ENCODE data around the gene SOX30.
"Not testable (repeated sequence)": the region's sequence is repeated elsewhere in the genome, so short reads cannot be mapped to it uniquely, and the experiment has no call there.

SOX30 gene

GRCh38 chr5:157682257-157682656, 30.0 kb upstream of the SOX30 start:
- Histone ChIP-seq H3K4me1 (no peaks in the 10 kb centered on the region), H3K4me3 (ENCODE audit: low read depth, low read length) (no peak overlapping the region), H3K27me3 (no peaks in the 10 kb centered on the region), H3K36me3 (no peaks in the 10 kb centered on the region), H3K9me3 (no peaks in the 10 kb centered on the region)
- DNase-seq, result no peak
- no peak for TF ChIP-seq CTCF (IDR thresholded peaks at IDR 0.05; ENCODE audit: low read depth, low read length)

DNA sequence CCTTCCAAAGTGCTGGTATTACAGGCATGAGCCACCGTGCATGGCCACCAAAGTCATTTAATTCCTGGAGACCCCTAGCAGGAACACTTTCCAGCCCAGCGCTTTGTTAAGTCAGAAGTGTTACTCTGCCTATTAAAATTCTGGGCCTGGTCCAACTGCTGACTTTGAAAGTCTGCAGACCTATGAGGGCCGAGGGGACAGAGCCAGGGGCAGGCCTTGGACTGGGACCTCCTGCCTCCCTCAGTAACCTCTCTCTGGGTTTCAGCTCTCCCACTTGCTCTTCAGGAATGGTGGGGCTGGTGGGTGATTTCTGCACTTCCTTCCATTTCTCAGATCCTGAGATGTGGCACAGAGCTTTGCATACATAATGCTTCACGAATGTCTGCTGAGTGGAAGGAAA, 28.8 kb upstream of the SOX30 start:
- H3K9me3 ChIP-seq, result no peaks in the 10 kb centered on the region
- no peaks in the 10 kb centered on the region for H3K36me3 ChIP-seq
- DNase-seq, result no peak
- no peaks in the 10 kb centered on the region for H3K27me3 ChIP-seq
- no peaks in the 10 kb centered on the region for H3K4me1 ChIP-seq
- H3K4me3 ChIP-seq (ENCODE audit: low read depth, low read length), result no peak overlapping the region
- TF ChIP-seq CTCF (IDR thresholded peaks at IDR 0.05; ENCODE audit: low read depth, low read length), result no peak

DNA sequence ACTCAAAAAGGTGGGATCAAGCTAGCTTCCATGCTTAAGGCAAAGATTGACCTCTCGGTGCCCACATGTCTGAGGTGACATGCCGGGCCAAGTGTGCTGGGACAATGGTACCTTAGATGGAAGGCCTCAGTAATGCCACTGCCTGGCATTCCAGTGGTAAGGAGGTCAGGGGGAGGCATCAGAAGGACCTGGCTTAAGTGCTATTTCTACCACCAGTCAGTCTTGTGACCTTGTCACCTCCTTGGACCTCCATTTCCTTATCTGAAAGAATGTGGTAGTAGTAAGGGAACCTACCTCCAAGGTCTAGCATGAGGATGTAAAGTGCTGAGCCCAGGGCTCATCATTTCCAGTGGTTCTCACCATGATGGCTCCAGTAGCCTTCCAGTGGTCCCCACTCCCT, 28.0 kb upstream of the SOX30 start:
- no peak for DNase-seq
- Histone ChIP-seq H3K27me3 (no peaks in the 10 kb centered on the region), H3K9me3 (no peaks in the 10 kb centered on the region), H3K4me3 (ENCODE audit: low read depth, low read length) (no peak overlapping the region), H3K4me1 (no peaks in the 10 kb centered on the region), H3K36me3 (no peaks in the 10 kb centered on the region)
- no peak for TF ChIP-seq CTCF (IDR thresholded peaks at IDR 0.05; ENCODE audit: low read depth, low read length)

DNA sequence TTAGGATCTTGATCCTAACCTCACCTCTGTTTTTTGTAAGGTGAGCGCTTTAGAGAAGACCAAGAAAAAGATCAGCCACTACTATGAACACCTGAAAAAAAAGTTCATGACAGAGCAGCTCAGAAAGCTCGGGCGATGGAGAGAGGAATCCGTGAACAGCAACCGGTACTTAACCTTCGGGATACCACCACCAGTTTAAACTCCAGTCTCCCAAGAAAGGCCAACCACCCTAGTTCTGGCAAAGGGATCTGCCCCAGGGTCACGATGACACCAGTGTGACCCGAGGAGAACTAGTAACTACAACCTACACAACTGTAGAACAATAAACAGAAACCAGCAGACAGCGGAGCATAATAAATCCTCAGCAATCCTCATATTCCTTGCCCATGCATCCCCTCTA, 27.6 kb upstream of the SOX30 start:
- Histone ChIP-seq H3K9me3 (no peaks in the 10 kb centered on the region), H3K27me3 (no peaks in the 10 kb centered on the region), H3K4me1 (no peaks in the 10 kb centered on the region), H3K4me3 (ENCODE audit: low read depth, low read length) (no peak overlapping the region), H3K36me3 (no peaks in the 10 kb centered on the region)
- no peak for TF ChIP-seq CTCF (IDR thresholded peaks at IDR 0.05; ENCODE audit: low read depth, low read length)
- no peak for DNase-seq

GRCh38 chr5:157677931-157678330, 25.7 kb upstream of the SOX30 start:
- TF ChIP-seq CTCF (IDR thresholded peaks at IDR 0.05; ENCODE audit: low read depth, low read length), result no peak
- H3K4me3 ChIP-seq (ENCODE audit: low read depth, low read length), result no peak overlapping the region
- H3K27me3 ChIP-seq, result no peaks in the 10 kb centered on the region
- no peaks in the 10 kb centered on the region for H3K9me3 ChIP-seq
- no peaks in the 10 kb centered on the region for H3K36me3 ChIP-seq
- no peaks in the 10 kb centered on the region for H3K4me1 ChIP-seq
- no peak for DNase-seq

- H3K9me3 ChIP-seq; H3K4me1 ChIP-seq; H3K36me3 ChIP-seq; H3K4me3 ChIP-seq (ENCODE audit: low read depth, low read length); DNase-seq: not testable (repeated sequence)
- peaks cover 25% of the 10 kb centered on the region for H3K27me3 ChIP-seq
These were observed 22.1 kb upstream of the SOX30 start for GRCh38 chr5:157674351-157674750.

GRCh38 chr5:157672976-157673375, 20.7 kb upstream of the SOX30 start:
- DNase-seq, result no peak
- Histone ChIP-seq H3K36me3 (no peaks in the 10 kb centered on the region), H3K4me3 (ENCODE audit: low read depth, low read length) (no peak overlapping the region), H3K27me3 (peaks cover 25% of the 10 kb centered on the region), H3K4me1 (no peaks in the 10 kb centered on the region), H3K9me3 (no peaks in the 10 kb centered on the region)
- TF ChIP-seq CTCF (IDR thresholded peaks at IDR 0.05; ENCODE audit: low read depth, low read length), result no peak
